ENCODE measurements around the gene NSG1.

DNA sequence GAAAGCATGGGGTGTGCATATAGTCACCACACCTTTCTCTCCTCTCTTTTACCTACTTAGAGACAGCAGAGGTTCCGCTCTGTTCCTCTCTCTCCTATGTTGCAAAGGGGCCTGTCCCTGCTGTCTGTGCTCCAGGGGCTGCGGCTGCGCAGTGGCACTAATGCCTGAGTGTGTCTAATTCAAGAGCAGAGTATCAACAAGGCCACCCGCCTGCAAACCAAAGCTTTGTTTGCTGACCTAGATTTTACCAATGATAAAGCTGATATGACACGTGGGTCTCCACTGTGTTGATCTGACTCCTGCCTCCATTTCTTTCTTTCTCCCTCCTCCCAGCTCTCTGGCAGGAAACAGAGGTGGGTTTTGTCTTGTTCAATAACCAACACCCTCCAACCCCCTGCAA lies 74.9 kb downstream of the NSG1 start:
- TF ChIP-seq GABPA (IDR thresholded peaks at IDR 0.05; ENCODE audit: low read depth) (no peak), POLR2AphosphoS5 (IDR thresholded peaks at IDR 0.05; ENCODE audit: low read depth) (no peak), CTCF (IDR thresholded peaks at IDR 0.05; ENCODE audit: insufficient read depth, low read length) (no peak)
